ENCODE data around the gene CPSF3.

GRCh38 chr2:9416962-9417316, 6.5 kb upstream of the CPSF3 start:
- no peak for TF ChIP-seq CTCF (IDR thresholded peaks at IDR 0.05)
- TF ChIP-seq EP300 (IDR thresholded peaks at IDR 0.05): no peak
- no peak for TF ChIP-seq POLR2AphosphoS5 (IDR thresholded peaks at IDR 0.05)
- TF ChIP-seq POLR2A (IDR thresholded peaks at IDR 0.05): no peak

All from suprapubic skin (tissue), 4 donors.